GM21367 (cell line): ENCODE measurements around the gene PDE9A.
"Not testable (repeated sequence)": the region's sequence is repeated elsewhere in the genome, so short reads cannot be mapped to it uniquely, and the experiment has no call there.

ENCODE experiments used
- ATAC-seq: cut with Tn5 transposase; IDR thresholded peaks from one replicate; pipeline ENCODE4 v1.9.1; 2021; ENCODE audit not compliant: unreplicated experiment

Gene PDE9A

GRCh38 chr21:42624095-42624790 is 29.2 kb upstream of the PDE9A start:
- no peak for ATAC-seq

- no peak for ATAC-seq
Measured at GRCh38 chr21:42624936-42625335, 28.5 kb upstream of the PDE9A start.

- no peak for ATAC-seq
Measured at GRCh38 chr21:42626171-42626570, 27.2 kb upstream of the PDE9A start.

GRCh38 chr21:42627527-42628289 is 25.7 kb upstream of the PDE9A start:
- no peak for ATAC-seq

- ATAC-seq, result not testable (repeated sequence)
Measured at GRCh38 chr21:42628466-42629061, 24.9 kb upstream of the PDE9A start.

GRCh38 chr21:42629933-42630589 is 23.4 kb upstream of the PDE9A start:
- no peak for ATAC-seq

GRCh38 chr21:42630626-42631025 is 22.8 kb upstream of the PDE9A start:
- no peak for ATAC-seq

- no peak for ATAC-seq
Measured at GRCh38 chr21:42631142-42631541, 22.3 kb upstream of the PDE9A start.

- no peak for ATAC-seq
Measured at GRCh38 chr21:42632336-42632751, 21.1 kb upstream of the PDE9A start.

GRCh38 chr21:42632771-42633690 is 20.4 kb upstream of the PDE9A start:
- ATAC-seq, result no peak

GRCh38 chr21:42633858-42634257 is 19.6 kb upstream of the PDE9A start:
- ATAC-seq, result no peak

- ATAC-seq, result no peak
Measured at GRCh38 chr21:42635848-42636519, 17.4 kb upstream of the PDE9A start.

- ATAC-seq, result no peak
Measured at GRCh38 chr21:42636520-42637266, 16.7 kb upstream of the PDE9A start.

- no peak for ATAC-seq
Measured at GRCh38 chr21:42637267-42638041, 16.0 kb upstream of the PDE9A start.

- no peak for ATAC-seq
Measured at GRCh38 chr21:42638266-42638863, 15.1 kb upstream of the PDE9A start.

- ATAC-seq, result no peak
Measured at GRCh38 chr21:42639646-42640152, 13.7 kb upstream of the PDE9A start.

- no peak for ATAC-seq
Measured at GRCh38 chr21:42640486-42640885, 12.9 kb upstream of the PDE9A start.
